Coronary artery (tissue), 2 donors: ENCODE data around the gene BRCA2.

ENCODE experiments used
- DNase-seq: peaks from one replicate; pipeline ENCODE4 v3.0.0-alpha.2; 2017; ENCODE audit warnings: low spot score
- H3K27ac ChIP-seq, 2 donors: fragments of 200-600 bp; sonication (generic); one replicate each; pipeline ENCODE4 v1.5.1; 2016 to 2019
- H3K4me3 ChIP-seq: fragments of 200-600 bp; sonication (generic); 2 replicates; pipeline ENCODE4 v1.5.1; 2016; ENCODE audit warnings: mild to moderate bottlenecking, moderate library complexity
- TF ChIP-seq, protein P1 (sequence below): fragments of 200-600 bp; sonication (generic); IDR thresholded peaks from one replicate; pipeline ENCODE4 v1.5.1; 2019; ENCODE audit warnings: antibody characterized with exemption

Gene BRCA2

DNA sequence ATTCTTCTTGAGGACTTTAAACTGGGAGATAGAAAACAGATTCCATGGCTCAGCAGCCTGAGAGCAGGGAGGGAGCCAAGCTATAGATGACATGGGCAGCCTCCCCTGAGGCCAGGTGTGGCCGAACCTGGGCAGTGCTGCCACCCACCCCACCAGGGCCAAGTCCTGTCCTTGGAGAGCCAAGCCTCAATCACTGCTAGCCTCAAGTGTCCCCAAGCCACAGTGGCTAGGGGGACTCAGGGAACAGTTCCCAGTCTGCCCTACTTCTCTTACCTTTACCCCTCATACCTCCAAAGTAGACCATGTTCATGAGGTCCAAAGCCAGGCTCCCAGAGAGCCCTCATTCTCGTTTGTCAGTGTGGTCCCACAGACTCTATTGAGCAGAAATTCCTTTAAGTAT, 104.6 kb downstream of the BRCA2 start:
- TF ChIP-seq, protein P1, sequence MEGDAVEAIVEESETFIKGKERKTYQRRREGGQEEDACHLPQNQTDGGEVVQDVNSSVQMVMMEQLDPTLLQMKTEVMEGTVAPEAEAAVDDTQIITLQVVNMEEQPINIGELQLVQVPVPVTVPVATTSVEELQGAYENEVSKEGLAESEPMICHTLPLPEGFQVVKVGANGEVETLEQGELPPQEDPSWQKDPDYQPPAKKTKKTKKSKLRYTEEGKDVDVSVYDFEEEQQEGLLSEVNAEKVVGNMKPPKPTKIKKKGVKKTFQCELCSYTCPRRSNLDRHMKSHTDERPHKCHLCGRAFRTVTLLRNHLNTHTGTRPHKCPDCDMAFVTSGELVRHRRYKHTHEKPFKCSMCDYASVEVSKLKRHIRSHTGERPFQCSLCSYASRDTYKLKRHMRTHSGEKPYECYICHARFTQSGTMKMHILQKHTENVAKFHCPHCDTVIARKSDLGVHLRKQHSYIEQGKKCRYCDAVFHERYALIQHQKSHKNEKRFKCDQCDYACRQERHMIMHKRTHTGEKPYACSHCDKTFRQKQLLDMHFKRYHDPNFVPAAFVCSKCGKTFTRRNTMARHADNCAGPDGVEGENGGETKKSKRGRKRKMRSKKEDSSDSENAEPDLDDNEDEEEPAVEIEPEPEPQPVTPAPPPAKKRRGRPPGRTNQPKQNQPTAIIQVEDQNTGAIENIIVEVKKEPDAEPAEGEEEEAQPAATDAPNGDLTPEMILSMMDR = no peak
- no peak for DNase-seq
- H3K27ac ChIP-seq = no peak overlapping the region
- no peak overlapping the region for H3K4me3 ChIP-seq

DNA sequence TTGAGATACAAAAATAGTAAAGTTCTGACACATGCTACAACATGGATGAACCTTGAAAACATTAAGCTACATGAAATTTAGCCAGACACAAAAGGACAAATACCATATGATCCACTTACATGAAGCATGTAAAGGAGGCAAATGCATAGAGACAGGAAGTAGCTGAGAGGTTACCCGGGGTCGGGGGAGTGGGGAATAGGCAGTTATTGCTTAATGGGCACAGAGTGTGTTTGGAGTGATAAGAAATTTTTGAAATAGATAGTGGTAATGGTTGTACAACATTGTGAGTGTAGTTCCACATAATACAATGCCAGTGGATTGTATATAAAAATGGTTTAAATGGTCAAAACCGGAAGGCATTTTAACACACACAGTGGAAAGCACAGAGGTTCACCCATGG, 108.3 kb downstream of the BRCA2 start:
- Histone ChIP-seq H3K4me3 (no peak overlapping the region), H3K27ac (no peak overlapping the region)
- TF ChIP-seq, protein P1 = no peak
- no peak for DNase-seq

DNA sequence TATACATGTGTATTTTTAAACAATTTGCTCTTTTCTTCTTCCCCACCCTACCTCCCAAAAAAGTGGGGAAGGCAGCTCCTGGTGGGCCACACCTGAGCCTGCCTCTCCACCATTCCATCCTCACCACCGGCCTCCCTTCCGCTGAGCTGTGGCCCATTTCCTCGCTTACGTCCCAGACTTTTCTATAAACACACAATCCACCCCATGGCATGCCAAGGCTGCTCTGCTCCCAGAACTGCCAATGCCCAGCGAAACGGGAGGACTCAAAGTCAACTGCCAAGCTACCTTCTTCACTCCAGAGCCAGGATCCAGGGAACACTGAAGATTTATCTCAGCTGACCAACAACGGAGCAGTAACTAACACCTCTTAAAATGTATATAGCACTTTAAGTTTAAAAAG, 109.8 kb downstream of the BRCA2 start:
- Histone ChIP-seq H3K4me3 (no peak overlapping the region), H3K27ac (no peak overlapping the region)
- DNase-seq = no peak
- TF ChIP-seq, protein P1 = no peak

DNA sequence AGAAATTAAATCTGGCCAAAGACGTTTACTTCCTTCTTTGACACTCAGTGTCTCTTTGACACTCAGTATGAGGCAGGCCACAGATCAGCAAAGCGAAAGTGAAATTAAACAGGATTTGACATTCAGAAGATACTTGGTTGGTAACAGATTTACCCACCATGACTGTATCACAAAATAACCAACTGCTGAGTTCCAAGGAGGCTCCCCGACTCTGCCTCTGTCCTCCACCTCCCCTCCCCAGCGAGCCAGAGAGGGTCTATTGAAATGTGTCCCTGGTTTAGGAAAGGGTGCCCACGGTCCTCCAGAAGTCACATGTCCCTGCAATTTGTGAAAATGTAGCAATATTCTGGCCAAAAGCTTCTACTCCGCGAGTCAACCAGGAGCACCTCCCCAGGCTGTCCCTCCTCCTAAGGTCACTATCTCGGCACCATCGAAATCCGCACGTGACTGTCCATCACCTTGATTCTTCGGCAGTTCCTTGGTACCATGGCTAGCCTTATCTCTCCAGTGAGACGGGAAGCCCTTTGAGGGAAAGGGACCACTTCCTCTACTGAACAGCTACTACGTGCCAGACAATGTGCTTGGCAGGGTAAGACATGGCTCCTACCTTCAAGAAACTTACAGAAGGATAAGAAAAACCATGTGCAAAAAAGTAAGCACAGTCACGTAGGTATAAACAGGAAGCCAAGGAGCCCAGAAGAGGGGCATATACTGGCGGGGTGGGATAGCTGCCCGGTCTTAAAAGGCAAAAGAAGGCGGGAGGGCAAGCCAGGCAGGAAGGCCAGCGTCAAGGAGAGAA, 111.1 kb downstream of the BRCA2 start:
- TF ChIP-seq, protein P1 = no peak
- Histone ChIP-seq H3K27ac (peak overlapping the region; percentile 92 to 94), H3K4me3 (peak overlapping the region; percentile 87)
- DNase-seq = no peak

DNA sequence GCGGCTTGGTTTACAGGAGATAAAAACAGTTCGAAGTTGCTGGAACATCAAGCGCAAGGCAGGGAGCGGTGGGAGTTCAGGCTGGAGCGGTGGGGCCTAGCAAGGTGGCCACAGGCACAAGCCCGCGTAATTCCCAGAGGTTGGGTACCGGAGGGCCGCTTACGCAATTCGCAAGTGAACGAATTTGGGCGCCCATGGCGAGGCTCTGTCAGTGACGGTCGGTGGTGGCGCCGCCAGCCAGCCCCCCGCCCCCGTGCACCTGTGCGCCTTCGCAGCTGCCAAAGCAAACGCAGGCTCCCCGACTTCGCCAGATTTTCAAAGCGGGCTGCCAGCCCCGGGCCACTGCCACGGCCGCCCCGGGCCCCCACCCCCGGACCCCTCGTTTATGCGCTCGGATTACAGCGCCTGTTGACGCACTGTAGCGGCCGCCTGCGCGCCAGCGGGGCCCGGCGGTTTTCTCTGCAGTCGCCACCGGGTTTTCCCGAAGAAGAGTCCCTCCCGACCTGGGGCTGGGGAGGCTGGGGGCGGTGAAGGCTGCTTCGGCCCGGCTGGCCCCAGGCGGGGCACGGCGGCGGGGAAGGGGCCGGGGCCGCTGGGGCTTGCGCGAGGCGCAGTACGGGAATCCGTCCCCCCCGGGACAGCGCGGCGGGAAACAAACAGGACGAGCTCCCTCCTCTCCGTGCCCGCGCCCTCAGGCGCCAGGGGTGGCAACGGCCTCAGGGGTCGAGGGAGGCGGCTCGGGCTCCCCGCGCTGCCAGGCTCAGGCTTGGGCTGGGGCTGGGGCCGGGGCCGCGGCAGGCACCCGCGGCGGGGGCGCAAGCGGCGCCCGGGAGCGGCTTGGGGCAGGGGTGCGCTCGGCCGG, 111.9 kb downstream of the BRCA2 start:
- TF ChIP-seq, protein P1 = no peak
- peak overlapping the region; percentile 92 to 94 for H3K27ac ChIP-seq
- DNase-seq = peak; percentile 75
- peak overlapping the region; percentile 87 for H3K4me3 ChIP-seq

DNA sequence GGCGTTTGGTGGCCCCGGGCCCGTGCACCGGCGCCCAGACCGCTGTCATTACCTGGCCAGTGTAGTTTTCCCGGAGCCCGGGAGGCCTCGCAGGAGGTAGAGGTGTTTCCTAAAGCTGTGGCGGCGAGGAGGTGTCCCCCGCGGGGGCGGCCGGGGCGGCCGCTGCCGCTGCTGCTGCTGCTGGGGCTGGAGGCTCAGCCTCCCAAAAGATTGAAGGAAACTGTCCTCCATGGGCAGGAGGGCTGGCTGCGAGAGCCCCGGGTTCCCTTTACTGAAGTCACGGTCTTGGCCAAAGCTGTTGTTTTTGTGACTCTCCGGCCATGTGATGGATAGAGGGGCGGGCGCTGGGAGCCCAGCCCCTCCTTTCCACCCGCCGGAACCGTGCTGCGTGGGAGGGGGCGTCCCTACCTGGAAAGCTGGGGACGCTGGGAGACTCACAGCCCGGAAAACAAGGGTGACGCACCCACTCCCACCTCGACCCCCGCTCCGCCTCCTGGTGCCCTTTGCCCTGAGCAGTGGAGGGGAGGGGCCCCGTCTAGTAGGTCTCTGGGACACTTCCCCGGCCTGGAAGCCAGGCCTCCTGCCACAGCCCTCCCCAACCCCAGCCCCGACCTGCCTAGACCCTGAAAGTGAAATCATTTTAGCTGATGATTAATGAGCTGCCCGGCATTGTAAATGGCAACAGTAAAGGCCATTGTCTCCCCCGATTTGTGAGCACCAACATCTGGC, 112.7 kb downstream of the BRCA2 start, which contains the start of gene N4BP2L1:
N4BP2L1 (minus strand) TSS at position 279 of the 729 bp plus-strand sequence; CDS start at position 231, 48 bp downstream.
- peak; percentile 85 for DNase-seq
- TF ChIP-seq, protein P1 = no peak
- Histone ChIP-seq H3K4me3 (peak within 1 kb of the TSS; percentile 87), H3K27ac (peak within 1 kb of the TSS; percentile 92 to 94)
